Type B pancreatic cell (in vitro differentiated cells): ENCODE results near the gene KCNJ14. TPM values are rescaled to one million over a fixed set of nuclear protein-coding genes. Genes with fewer than 3 reads are reported as not detected.
A peak's percentile ranks its signal among the peaks of the same experiment; 100 is the strongest.

Source experiments
- DNase-seq: peaks from one replicate; pipeline ENCODE4 v3.0.0; 2021; ENCODE audit warnings: mixed read lengths; ENCODE audit not compliant: unreplicated experiment; ENCODE audit errors: extremely low spot score
- H3K27ac Mint-ChIP-seq: 2 replicates; pipeline ENCODE4 v1.8.0; 2021; ENCODE audit warnings: mild to moderate bottlenecking, mixed read lengths
- H3K27me3 Mint-ChIP-seq: 2 replicates; pipeline ENCODE4 v1.8.0; 2021; ENCODE audit warnings: mixed read lengths
- H3K36me3 Mint-ChIP-seq: 2 replicates; pipeline ENCODE4 v1.8.0; 2021; ENCODE audit warnings: mixed read lengths
- H3K4me1 Mint-ChIP-seq: one replicate; pipeline ENCODE4 v1.8.0; 2021; ENCODE audit warnings: mixed read lengths; ENCODE audit not compliant: unreplicated experiment
- H3K4me3 Mint-ChIP-seq: 2 replicates; pipeline ENCODE4 v1.8.0; 2021; ENCODE audit warnings: mild to moderate bottlenecking, mixed read lengths
- H3K9me3 Mint-ChIP-seq: 2 replicates; pipeline ENCODE4 v1.8.0; 2021; ENCODE audit warnings: mixed read lengths
- CTCF ChIP-seq: fragments of 200-600 bp; sonication (generic); conservative IDR thresholded peaks from 2 replicates; pipeline ENCODE4 v1.5.0; 2021; ENCODE audit warnings: antibody characterized with exemption, mild to moderate bottlenecking
- total RNA-seq: library from RNA; stranded (reverse); gene quantifications from 2 replicates; pipeline ENCODE4 v1.2.1, GENCODE V29; 2021; ENCODE audit warnings: low replicate concordance

Gene KCNJ14
- total RNA-seq, 1 donor from 2014 or later: 1.8 TPM

GRCh38 chr19:48513289-48514122, 58.1 kb downstream of the KCNJ14 start:
- peaks cover 5% of the 10 kb centered on the region for H3K4me1 Mint-ChIP-seq
- DNase-seq: no peak
- no peaks in the 10 kb centered on the region for H3K9me3 Mint-ChIP-seq
- no peaks in the 10 kb centered on the region for H3K36me3 Mint-ChIP-seq
- H3K27me3 Mint-ChIP-seq: peaks cover 4% of the 10 kb centered on the region
- no peak for TF ChIP-seq CTCF
- no peak overlapping the region for H3K4me3 Mint-ChIP-seq
- H3K27ac Mint-ChIP-seq: peak overlapping the region; percentile 78

GRCh38 chr19:48514123-48514458, 58.7 kb downstream of the KCNJ14 start:
- Mint-ChIP-seq H3K27me3 (peaks cover 4% of the 10 kb centered on the region), H3K27ac (peak overlapping the region; percentile 78), H3K36me3 (no peaks in the 10 kb centered on the region), H3K4me3 (no peak overlapping the region), H3K9me3 (no peaks in the 10 kb centered on the region), H3K4me1 (peaks cover 5% of the 10 kb centered on the region)
- no peak for DNase-seq
- TF ChIP-seq CTCF: no peak

GRCh38 chr19:48516536-48516935, 61.2 kb downstream of the KCNJ14 start:
- DNase-seq: no peak
- peaks cover 5% of the 10 kb centered on the region for H3K4me1 Mint-ChIP-seq
- H3K9me3 Mint-ChIP-seq: no peaks in the 10 kb centered on the region
- TF ChIP-seq CTCF: no peak
- peaks cover 4% of the 10 kb centered on the region for H3K27me3 Mint-ChIP-seq
- H3K27ac Mint-ChIP-seq: peak overlapping the region; percentile 60
- no peak overlapping the region for H3K4me3 Mint-ChIP-seq
- no peaks in the 10 kb centered on the region for H3K36me3 Mint-ChIP-seq

Other genes with a start within 250 kb of the KCNJ14 start
- 21.9 and 50.4 TPM in 2 replicates for gene CARD8, start 199.7 kb upstream of the KCNJ14 start, total RNA-seq
- 1.5 and 7.4 TPM in 2 replicates for gene ZNF114, start 185.5 kb upstream of the KCNJ14 start, total RNA-seq
- gene EMP3, start 130.0 kb upstream of the KCNJ14 start, total RNA-seq: 3.8 and 47.8 TPM in 2 replicates
- 8.6 and 12.8 TPM in 2 replicates for gene TMEM143, start 91.6 kb upstream of the KCNJ14 start, total RNA-seq
- gene SYNGR4, start 91.2 kb upstream of the KCNJ14 start, total RNA-seq: not detected in 2 replicates
- gene KDELR1, start 64.0 kb upstream of the KCNJ14 start, total RNA-seq: 227 and 245 TPM in 2 replicates
- 0.45 and 0.58 TPM in 2 replicates for gene GRIN2D, start 61.9 kb upstream of the KCNJ14 start, total RNA-seq
- 37.2 and 44.0 TPM in 2 replicates for gene GRWD1, start 9.6 kb upstream of the KCNJ14 start, total RNA-seq
- gene CYTH2, start 13.8 kb downstream of the KCNJ14 start, total RNA-seq: 115 and 139 TPM in 2 replicates
- gene LMTK3, start 56.3 kb downstream of the KCNJ14 start, total RNA-seq: 12.2 and 21.6 TPM in 2 replicates
- gene SULT2B1, start 96.6 kb downstream of the KCNJ14 start, total RNA-seq: 0.77 and 5.3 TPM in 2 replicates
- gene SPACA4, start 151.2 kb downstream of the KCNJ14 start, total RNA-seq: not detected in 2 replicates
- gene FAM83E, start 159.5 kb downstream of the KCNJ14 start, total RNA-seq: 6.1 and 8.1 TPM in 2 replicates
- gene RPL18, start 163.6 kb downstream of the KCNJ14 start, total RNA-seq: 1,623 and 1,815 TPM in 2 replicates
- gene SPHK2, start 163.9 kb downstream of the KCNJ14 start, total RNA-seq: 44.0 and 47.1 TPM in 2 replicates
- 24.5 and 31.5 TPM in 2 replicates for gene DBP, start 181.8 kb downstream of the KCNJ14 start, total RNA-seq
- gene CA11, start 190.6 kb downstream of the KCNJ14 start, total RNA-seq: 13.8 and 43.3 TPM in 2 replicates
- 0.86 and 1.2 TPM in 2 replicates for gene NTN5, start 217.4 kb downstream of the KCNJ14 start, total RNA-seq
- gene FUT2, start 240.4 kb downstream of the KCNJ14 start, total RNA-seq: 9.0 and 13.3 TPM in 2 replicates